Measurements from ENCODE around the gene UBE2G2. TPM values are rescaled to one million over a fixed set of nuclear protein-coding genes. Genes with fewer than 3 reads are reported as not detected.

UBE2G2 gene
- polyA plus RNA-seq, 1 experiment, result 62.2 TPM

GRCh38 chr21:44739316-44739715 lies 62.3 kb downstream of the UBE2G2 start:
- ChIA-PET POLR2A (no interaction called here), CTCF (no interaction called here)
- peaks cover 7% of the 10 kb centered on the region for H3K27me3 ChIP-seq (ENCODE audit: control insufficient read depth, insufficient read depth, low read length)

GRCh38 chr21:44738621-44739020 lies 63.0 kb downstream of the UBE2G2 start:
- no peak for TF ChIP-seq CTCF (IDR thresholded peaks at IDR 0.05; ENCODE audit: low read depth, low read length)
- no peak overlapping the region for H3K4me3 ChIP-seq (ENCODE audit: low read depth, low read length)
- H3K27me3 ChIP-seq (ENCODE audit: control insufficient read depth, insufficient read depth, low read length), result peaks cover 4% of the 10 kb centered on the region
- ChIA-PET POLR2A (no interaction called here), CTCF (no interaction called here)
- DNase-seq (ENCODE audit: low read depth, low spot score), result no peak
- H3K9me3 ChIP-seq (ENCODE audit: control insufficient read depth, insufficient read depth, low read length), result peaks cover 42% of the 10 kb centered on the region
- no peak overlapping the region for H3K27ac ChIP-seq (ENCODE audit: low read depth, low read length)

More at GRCh38 chr21:44739316-44739715, 62.3 kb downstream of the UBE2G2 start:
- TF ChIP-seq CTCF (IDR thresholded peaks at IDR 0.05; ENCODE audit: low read depth, low read length), result no peak
- Histone ChIP-seq H3K27ac (ENCODE audit: low read depth, low read length) (no peak overlapping the region), H3K4me3 (ENCODE audit: low read depth, low read length) (no peak overlapping the region), H3K9me3 (ENCODE audit: control insufficient read depth, insufficient read depth, low read length) (peaks cover 42% of the 10 kb centered on the region)
- DNase-seq (ENCODE audit: low read depth, low spot score), result no peak

GRCh38 chr21:44737706-44738354 lies 63.8 kb downstream of the UBE2G2 start:
- no peak for DNase-seq (ENCODE audit: low read depth, low spot score)
- peaks cover 42% of the 10 kb centered on the region for H3K9me3 ChIP-seq (ENCODE audit: control insufficient read depth, insufficient read depth, low read length)
- no peak overlapping the region for H3K27ac ChIP-seq (ENCODE audit: low read depth, low read length)
- POLR2A ChIA-PET, result no interaction called here
- no peak overlapping the region for H3K4me3 ChIP-seq (ENCODE audit: low read depth, low read length)
- peaks cover 6% of the 10 kb centered on the region for H3K27me3 ChIP-seq (ENCODE audit: control insufficient read depth, insufficient read depth, low read length)
- TF ChIP-seq CTCF (IDR thresholded peaks at IDR 0.05; ENCODE audit: low read depth, low read length), result no peak
- CTCF ChIA-PET, result no interaction called here

- Histone ChIP-seq H3K4me3 (ENCODE audit: low read depth, low read length) (no peak overlapping the region), H3K27ac (ENCODE audit: low read depth, low read length) (no peak overlapping the region), H3K9me3 (ENCODE audit: control insufficient read depth, insufficient read depth, low read length) (peaks cover 42% of the 10 kb centered on the region), H3K27me3 (ENCODE audit: control insufficient read depth, insufficient read depth, low read length) (peaks cover 12% of the 10 kb centered on the region)
- ChIA-PET CTCF (no interaction called here), POLR2A (no interaction called here)
- no peak for TF ChIP-seq CTCF (IDR thresholded peaks at IDR 0.05; ENCODE audit: low read depth, low read length)
- DNase-seq (ENCODE audit: low read depth, low spot score), result no peak
Observed at GRCh38 chr21:44736291-44737004, 65.2 kb downstream of the UBE2G2 start.

GRCh38 chr21:44735821-44736220 lies 65.8 kb downstream of the UBE2G2 start:
- Histone ChIP-seq H3K4me3 (ENCODE audit: low read depth, low read length) (no peak overlapping the region), H3K9me3 (ENCODE audit: control insufficient read depth, insufficient read depth, low read length) (peaks cover 42% of the 10 kb centered on the region), H3K27ac (ENCODE audit: low read depth, low read length) (no peak overlapping the region), H3K27me3 (ENCODE audit: control insufficient read depth, insufficient read depth, low read length) (peaks cover 13% of the 10 kb centered on the region)
- CTCF ChIA-PET, result no interaction called here
- DNase-seq (ENCODE audit: low read depth, low spot score), result no peak
- no peak for TF ChIP-seq CTCF (IDR thresholded peaks at IDR 0.05; ENCODE audit: low read depth, low read length)
- POLR2A ChIA-PET, result no interaction called here
